ENCODE data around the gene SPRY4.
"Not testable (repeated sequence)": the region's sequence is repeated elsewhere in the genome, so short reads cannot be mapped to it uniquely, and the experiment has no call there.

The SPRY4 gene

GRCh38 chr5:142297786-142298185 lies 27.0 kb downstream of the SPRY4 start:
- H3K4me1 ChIP-seq (ENCODE audit: control insufficient read depth, insufficient read depth, low read length); H3K9ac ChIP-seq (ENCODE audit: low read length); H3K27me3 ChIP-seq (ENCODE audit: control insufficient read depth, insufficient read depth, low read length); H3K4me3 ChIP-seq (ENCODE audit: low read length); H3K27ac ChIP-seq (ENCODE audit: low read depth, low read length); H3K36me3 ChIP-seq (ENCODE audit: control insufficient read depth, insufficient read depth, low read length): not testable (repeated sequence)

- H3K4me3 ChIP-seq (ENCODE audit: low read length): no peak overlapping the region
- H3K27ac ChIP-seq (ENCODE audit: low read depth, low read length): no peak overlapping the region
- no peaks in the 10 kb centered on the region for H3K27me3 ChIP-seq (ENCODE audit: control insufficient read depth, insufficient read depth, low read length)
- no peaks in the 10 kb centered on the region for H3K4me1 ChIP-seq (ENCODE audit: control insufficient read depth, insufficient read depth, low read length)
- no peaks in the 10 kb centered on the region for H3K36me3 ChIP-seq (ENCODE audit: control insufficient read depth, insufficient read depth, low read length)
- no peak overlapping the region for H3K9ac ChIP-seq (ENCODE audit: low read length)
Measured at GRCh38 chr5:142296914-142297417, 27.9 kb downstream of the SPRY4 start.

GRCh38 chr5:142295960-142296860 lies 28.6 kb downstream of the SPRY4 start:
- no peaks in the 10 kb centered on the region for H3K27me3 ChIP-seq (ENCODE audit: control insufficient read depth, insufficient read depth, low read length)
- no peak overlapping the region for H3K9ac ChIP-seq (ENCODE audit: low read length)
- no peaks in the 10 kb centered on the region for H3K4me1 ChIP-seq (ENCODE audit: control insufficient read depth, insufficient read depth, low read length)
- no peaks in the 10 kb centered on the region for H3K36me3 ChIP-seq (ENCODE audit: control insufficient read depth, insufficient read depth, low read length)
- H3K4me3 ChIP-seq (ENCODE audit: low read length): no peak overlapping the region
- no peak overlapping the region for H3K27ac ChIP-seq (ENCODE audit: low read depth, low read length)

GRCh38 chr5:142295084-142295758 lies 29.6 kb downstream of the SPRY4 start:
- H3K36me3 ChIP-seq (ENCODE audit: control insufficient read depth, insufficient read depth, low read length): no peaks in the 10 kb centered on the region
- H3K27ac ChIP-seq (ENCODE audit: low read depth, low read length): no peak overlapping the region
- no peak overlapping the region for H3K4me3 ChIP-seq (ENCODE audit: low read length)

GRCh38 chr5:142293486-142293885 lies 31.3 kb downstream of the SPRY4 start:
- H3K27me3 ChIP-seq (ENCODE audit: control insufficient read depth, insufficient read depth, low read length): no peaks in the 10 kb centered on the region
- H3K4me3 ChIP-seq (ENCODE audit: low read length): no peak overlapping the region
- no peaks in the 10 kb centered on the region for H3K36me3 ChIP-seq (ENCODE audit: control insufficient read depth, insufficient read depth, low read length)
- H3K9ac ChIP-seq (ENCODE audit: low read length): no peak overlapping the region
- no peak overlapping the region for H3K27ac ChIP-seq (ENCODE audit: low read depth, low read length)
- no peaks in the 10 kb centered on the region for H3K4me1 ChIP-seq (ENCODE audit: control insufficient read depth, insufficient read depth, low read length)

More at GRCh38 chr5:142295084-142295758, 29.6 kb downstream of the SPRY4 start:
- no peaks in the 10 kb centered on the region for H3K27me3 ChIP-seq (ENCODE audit: control insufficient read depth, insufficient read depth, low read length)
- no peaks in the 10 kb centered on the region for H3K4me1 ChIP-seq (ENCODE audit: control insufficient read depth, insufficient read depth, low read length)
- H3K9ac ChIP-seq (ENCODE audit: low read length): no peak overlapping the region

- Histone ChIP-seq H3K4me1 (ENCODE audit: control insufficient read depth, insufficient read depth, low read length) (no peaks in the 10 kb centered on the region), H3K27ac (ENCODE audit: low read depth, low read length) (no peak overlapping the region), H3K9ac (ENCODE audit: low read length) (no peak overlapping the region), H3K27me3 (ENCODE audit: control insufficient read depth, insufficient read depth, low read length) (no peaks in the 10 kb centered on the region), H3K4me3 (ENCODE audit: low read length) (no peak overlapping the region), H3K36me3 (ENCODE audit: control insufficient read depth, insufficient read depth, low read length) (no peaks in the 10 kb centered on the region)
Measured at GRCh38 chr5:142292808-142293207, 32.0 kb downstream of the SPRY4 start.

GRCh38 chr5:142292249-142292648 lies 32.6 kb downstream of the SPRY4 start:
- Histone ChIP-seq H3K9ac (ENCODE audit: low read length) (no peak overlapping the region), H3K4me3 (ENCODE audit: low read length) (no peak overlapping the region), H3K27me3 (ENCODE audit: control insufficient read depth, insufficient read depth, low read length) (no peaks in the 10 kb centered on the region), H3K27ac (ENCODE audit: low read depth, low read length) (no peak overlapping the region), H3K36me3 (ENCODE audit: control insufficient read depth, insufficient read depth, low read length) (no peaks in the 10 kb centered on the region), H3K4me1 (ENCODE audit: control insufficient read depth, insufficient read depth, low read length) (no peaks in the 10 kb centered on the region)

- Histone ChIP-seq H3K4me1 (ENCODE audit: control insufficient read depth, insufficient read depth, low read length) (no peaks in the 10 kb centered on the region), H3K4me3 (ENCODE audit: low read length) (no peak overlapping the region), H3K27ac (ENCODE audit: low read depth, low read length) (no peak overlapping the region), H3K27me3 (ENCODE audit: control insufficient read depth, insufficient read depth, low read length) (no peaks in the 10 kb centered on the region), H3K9ac (ENCODE audit: low read length) (no peak overlapping the region), H3K36me3 (ENCODE audit: control insufficient read depth, insufficient read depth, low read length) (no peaks in the 10 kb centered on the region)
Measured at GRCh38 chr5:142290577-142291299, 34.1 kb downstream of the SPRY4 start.

GRCh38 chr5:142289708-142290576 lies 34.9 kb downstream of the SPRY4 start:
- Histone ChIP-seq H3K4me1 (ENCODE audit: control insufficient read depth, insufficient read depth, low read length) (no peaks in the 10 kb centered on the region), H3K27ac (ENCODE audit: low read depth, low read length) (no peak overlapping the region), H3K36me3 (ENCODE audit: control insufficient read depth, insufficient read depth, low read length) (no peaks in the 10 kb centered on the region), H3K4me3 (ENCODE audit: low read length) (no peak overlapping the region), H3K27me3 (ENCODE audit: control insufficient read depth, insufficient read depth, low read length) (no peaks in the 10 kb centered on the region), H3K9ac (ENCODE audit: low read length) (no peak overlapping the region)

GRCh38 chr5:142287973-142288313 lies 36.9 kb downstream of the SPRY4 start:
- no peaks in the 10 kb centered on the region for H3K4me1 ChIP-seq (ENCODE audit: control insufficient read depth, insufficient read depth, low read length)
- H3K4me3 ChIP-seq (ENCODE audit: low read length): no peak overlapping the region
- no peaks in the 10 kb centered on the region for H3K36me3 ChIP-seq (ENCODE audit: control insufficient read depth, insufficient read depth, low read length)
- H3K27ac ChIP-seq (ENCODE audit: low read depth, low read length): no peak overlapping the region
- H3K27me3 ChIP-seq (ENCODE audit: control insufficient read depth, insufficient read depth, low read length): no peaks in the 10 kb centered on the region
- H3K9ac ChIP-seq (ENCODE audit: low read length): no peak overlapping the region

- no peak overlapping the region for H3K9ac ChIP-seq (ENCODE audit: low read length)
- no peak overlapping the region for H3K27ac ChIP-seq (ENCODE audit: low read depth, low read length)
- no peaks in the 10 kb centered on the region for H3K4me1 ChIP-seq (ENCODE audit: control insufficient read depth, insufficient read depth, low read length)
- no peaks in the 10 kb centered on the region for H3K36me3 ChIP-seq (ENCODE audit: control insufficient read depth, insufficient read depth, low read length)
- no peak overlapping the region for H3K4me3 ChIP-seq (ENCODE audit: low read length)
- no peaks in the 10 kb centered on the region for H3K27me3 ChIP-seq (ENCODE audit: control insufficient read depth, insufficient read depth, low read length)
Measured at GRCh38 chr5:142287096-142287972, 37.5 kb downstream of the SPRY4 start.
